Measurements from ENCODE around the gene MGAM2.

GRCh38 chr7:142185801-142186200 is 74.3 kb downstream of the MGAM2 start:
- TF ChIP-seq CTCF (IDR thresholded peaks at IDR 0.05) (no peak), ZFX (IDR thresholded peaks at IDR 0.05; ENCODE audit: borderline replicate concordance) (no peak)

All from 22Rv1 (cell line).